Measurements from ENCODE around the gene DNAJB2. TPM values are rescaled to one million over a fixed set of nuclear protein-coding genes. Genes with fewer than 3 reads are reported as not detected.
A peak's percentile ranks its signal among the peaks of the same experiment; 100 is the strongest.

The DNAJB2 gene
- total RNA-seq, 1 donor from 2014 or later: 69.5 TPM

GRCh38 chr2:219245148-219245898 lies 33.8 kb upstream of the DNAJB2 start, which contains the start of the genes GLB1L and STK16:
Gene GLB1L, minus strand, starts transcription at chr2:219245444. Its CDS starts 1,871 bp downstream, at chr2:219243573.
Gene STK16, plus strand, starts transcription at chr2:219245479. Its CDS starts 521 bp downstream, at chr2:219246000.
- H3K9me3 Mint-ChIP-seq (ENCODE audit: low read depth): no peaks in the 10 kb centered on the region
- no peaks in the 10 kb centered on the region for H3K36me3 Mint-ChIP-seq (ENCODE audit: insufficient read depth)
- peak within 1 kb of the TSS; percentile 89 for H3K4me3 Mint-ChIP-seq (ENCODE audit: low read depth)
- peaks cover 21% of the 10 kb centered on the region for H3K4me1 Mint-ChIP-seq (ENCODE audit: low read depth)
- DNase-seq (ENCODE audit: low spot score, unreplicated experiment): peak; percentile 93
- no peak for TF ChIP-seq CTCF (IDR thresholded peaks at IDR 0.05; ENCODE audit: unreplicated experiment)
- peak within 1 kb of the TSS; percentile 99 for H3K27ac Mint-ChIP-seq
- H3K27me3 Mint-ChIP-seq: no peaks in the 10 kb centered on the region

DNA sequence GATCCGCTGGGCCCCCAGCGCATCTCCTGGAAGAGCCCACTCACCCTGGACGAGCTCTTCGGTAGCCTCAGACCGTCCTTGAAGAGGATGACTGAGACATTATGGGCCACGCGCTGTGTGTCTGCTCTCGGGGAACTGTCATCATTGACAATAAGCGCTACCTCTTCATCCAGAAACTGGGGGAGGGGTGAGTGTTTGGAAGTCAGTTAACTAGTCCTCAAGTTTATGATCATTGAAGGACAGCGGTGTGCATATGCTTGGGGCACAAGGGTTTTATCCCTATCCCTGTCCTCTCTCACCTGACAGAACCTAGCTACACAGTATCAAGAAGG lies 33.3 kb upstream of the DNAJB2 start:
- DNase-seq (ENCODE audit: low spot score, unreplicated experiment): no peak
- peak overlapping the region; percentile 89 for H3K4me3 Mint-ChIP-seq (ENCODE audit: low read depth)
- H3K4me1 Mint-ChIP-seq (ENCODE audit: low read depth): peaks cover 21% of the 10 kb centered on the region
- peak overlapping the region; percentile 99 for H3K27ac Mint-ChIP-seq
- H3K36me3 Mint-ChIP-seq (ENCODE audit: insufficient read depth): no peaks in the 10 kb centered on the region
- no peaks in the 10 kb centered on the region for H3K9me3 Mint-ChIP-seq (ENCODE audit: low read depth)
- no peak for TF ChIP-seq CTCF (IDR thresholded peaks at IDR 0.05; ENCODE audit: unreplicated experiment)
- H3K27me3 Mint-ChIP-seq: peaks cover 3% of the 10 kb centered on the region

DNA sequence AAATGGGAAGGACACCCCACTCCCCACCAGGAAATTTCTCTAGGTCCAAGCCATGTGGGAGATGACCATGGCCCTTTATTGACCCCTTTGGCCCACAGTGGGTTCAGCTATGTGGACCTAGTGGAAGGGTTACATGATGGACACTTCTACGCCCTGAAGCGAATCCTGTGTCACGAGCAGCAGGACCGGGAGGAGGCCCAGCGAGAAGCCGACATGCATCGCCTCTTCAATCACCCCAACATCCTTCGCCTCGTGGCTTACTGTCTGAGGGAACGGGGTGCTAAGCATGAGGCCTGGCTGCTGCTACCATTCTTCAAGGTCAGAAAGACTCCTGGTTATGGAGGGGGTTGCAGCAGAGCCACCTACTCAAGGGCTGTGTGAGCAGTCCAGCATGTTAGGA lies 32.6 kb upstream of the DNAJB2 start:
- Mint-ChIP-seq H3K27me3 (peaks cover 9% of the 10 kb centered on the region), H3K4me1 (ENCODE audit: low read depth) (peaks cover 21% of the 10 kb centered on the region), H3K9me3 (ENCODE audit: low read depth) (no peaks in the 10 kb centered on the region), H3K4me3 (ENCODE audit: low read depth) (peak overlapping the region; percentile 89), H3K36me3 (ENCODE audit: insufficient read depth) (no peaks in the 10 kb centered on the region), H3K27ac (no peak overlapping the region)
- TF ChIP-seq CTCF (IDR thresholded peaks at IDR 0.05; ENCODE audit: unreplicated experiment): no peak
- DNase-seq (ENCODE audit: low spot score, unreplicated experiment): no peak

DNA sequence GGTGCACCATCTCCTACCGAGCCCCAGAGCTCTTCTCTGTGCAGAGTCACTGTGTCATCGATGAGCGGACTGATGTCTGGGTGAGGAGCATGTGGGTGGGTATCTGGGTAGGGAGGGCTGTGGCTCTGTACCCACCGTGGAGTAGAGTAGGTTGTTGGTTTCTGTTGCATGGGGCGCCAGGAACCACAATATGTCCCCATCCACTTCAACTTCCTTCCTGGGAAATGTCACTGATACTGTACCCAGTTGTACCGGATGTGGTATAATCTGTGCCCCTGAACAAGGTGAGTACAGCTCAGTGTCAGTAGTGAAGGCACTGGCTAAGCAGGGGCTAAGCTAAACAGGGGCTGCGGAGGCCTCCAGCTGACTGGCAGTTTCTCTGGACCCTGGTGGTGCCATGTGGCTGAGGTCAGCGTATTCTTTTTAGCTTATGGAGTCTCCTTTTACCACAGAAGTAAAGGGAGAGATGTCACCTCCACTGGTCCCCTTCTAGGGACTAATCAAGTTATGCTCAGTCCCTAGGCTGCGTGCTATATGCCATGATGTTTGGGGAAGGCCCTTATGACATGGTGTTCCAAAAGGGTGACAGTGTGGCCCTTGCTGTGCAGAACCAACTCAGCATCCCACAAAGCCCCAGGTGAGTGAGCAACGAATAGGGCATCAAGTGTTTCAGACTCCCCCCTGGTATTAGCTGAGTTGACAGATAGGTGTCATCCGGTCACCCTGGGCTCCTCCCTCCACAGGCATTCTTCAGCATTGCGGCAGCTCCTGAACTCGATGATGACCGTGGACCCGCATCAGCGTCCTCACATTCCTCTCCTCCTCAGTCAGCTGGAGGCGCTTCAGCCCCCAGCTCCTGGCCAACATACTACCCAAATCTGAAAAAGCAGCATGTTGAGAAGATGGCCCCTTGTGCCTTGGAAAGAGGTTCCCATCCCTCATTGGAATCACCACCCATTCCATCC lies 31.2 kb upstream of the DNAJB2 start:
- H3K36me3 Mint-ChIP-seq (ENCODE audit: insufficient read depth): no peaks in the 10 kb centered on the region
- peak overlapping the region; percentile 31 for H3K4me3 Mint-ChIP-seq (ENCODE audit: low read depth)
- H3K27me3 Mint-ChIP-seq: peaks cover 23% of the 10 kb centered on the region
- no peak overlapping the region for H3K27ac Mint-ChIP-seq
- H3K4me1 Mint-ChIP-seq (ENCODE audit: low read depth): peaks cover 21% of the 10 kb centered on the region
- no peaks in the 10 kb centered on the region for H3K9me3 Mint-ChIP-seq (ENCODE audit: low read depth)
- no peak for TF ChIP-seq CTCF (IDR thresholded peaks at IDR 0.05; ENCODE audit: unreplicated experiment)
- no peak for DNase-seq (ENCODE audit: low spot score, unreplicated experiment)

DNA sequence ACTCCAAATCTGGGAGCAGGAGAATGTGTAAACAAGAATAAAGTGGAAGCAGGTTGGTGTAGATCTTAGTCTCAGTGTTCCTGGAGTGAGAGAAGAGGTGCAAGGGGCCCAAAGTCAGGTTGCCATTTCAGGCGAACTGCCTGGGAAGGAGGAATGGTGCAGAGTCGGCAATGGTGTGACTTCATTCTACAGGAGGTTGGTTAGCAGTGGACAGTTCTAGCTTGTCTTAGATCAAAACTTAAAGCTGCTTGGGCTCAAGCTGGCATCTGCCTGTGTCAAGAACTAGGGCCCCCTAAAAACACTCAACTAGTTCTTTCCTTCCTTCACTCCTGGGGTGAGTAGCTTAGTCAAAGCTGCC lies 30.3 kb upstream of the DNAJB2 start:
- DNase-seq (ENCODE audit: low spot score, unreplicated experiment): no peak
- no peak for TF ChIP-seq CTCF (IDR thresholded peaks at IDR 0.05; ENCODE audit: unreplicated experiment)
- Mint-ChIP-seq H3K36me3 (ENCODE audit: insufficient read depth) (no peaks in the 10 kb centered on the region), H3K27ac (peak overlapping the region; percentile 97), H3K4me3 (ENCODE audit: low read depth) (peak overlapping the region; percentile 51), H3K27me3 (peaks cover 29% of the 10 kb centered on the region), H3K9me3 (ENCODE audit: low read depth) (no peaks in the 10 kb centered on the region), H3K4me1 (ENCODE audit: low read depth) (peaks cover 23% of the 10 kb centered on the region)
